SK-N-SH (cell line): ENCODE measurements around the gene BMP2K. TPM values are rescaled to one million over a fixed set of nuclear protein-coding genes. Genes with fewer than 3 reads are reported as not detected.

Experiments
- CTCF ChIA-PET: fragments of 300-600, 350-600 bp; formaldehyde crosslinking; extraction: SDS; loops from one replicate; lab custom pipeline; 2021; lab: Yijun Ruan, JAX
- POLR2A ChIA-PET: fragments of 350-600 bp; sonication (Branson Sonifier 250); formaldehyde crosslinking; extraction: SDS; loops from one replicate; lab custom pipeline; 2020; ENCODE audit warnings: antibody characterized with exemption, inconsistent platforms; lab: Yijun Ruan, JAX
- DNase-seq: peaks from one replicate; pipeline ENCODE4 v3.0.0; 2012
- H2AFZ ChIP-seq: fragments of 200-600 bp; sonication (generic); 2 replicates; pipeline ENCODE4 v1.8.1; 2016; ENCODE audit warnings: antibody characterized with exemption, mild to moderate bottlenecking, low read depth
- H3F3A ChIP-seq: fragments of 200-600 bp; sonication (generic); replicated peaks from 2 replicates; pipeline ENCODE3; 2016; ENCODE audit warnings: antibody characterized with exemption, mild to moderate bottlenecking; ENCODE audit not compliant: insufficient read depth
- H3K27ac ChIP-seq, 2 experiments: fragments of 200-500 bp in 1 of 2; fragments of 200-600 bp in 1 of 2; sonication (Bioruptor generic) in 1 of 2; sonication (generic), shearing (Covaris generic) in 1 of 2; 2 replicates each; pipeline versions ENCODE4 v1.5.1 to v1.6.1; 2014 to 2016; ENCODE audit warnings: low read depth in 2 of 2, inconsistent platforms in 1 of 2, low read length in 1 of 2, mild to moderate bottlenecking in 1 of 2, mixed read lengths in 1 of 2
- H3K27me3 ChIP-seq: fragments of 200-600 bp; sonication (generic), shearing (Covaris generic); 2 replicates; pipeline ENCODE4 v1.6.1; 2016; ENCODE audit warnings: mixed run types; ENCODE audit not compliant: insufficient read depth
- H3K36me3 ChIP-seq, 2 experiments: fragments of 200-500 bp in 1 of 2; fragments of 200-600 bp in 1 of 2; sonication (Bioruptor generic) in 1 of 2; sonication (generic) in 1 of 2; replicated peaks in 1 of 2; 2 replicates each; pipeline versions ENCODE3 to v1.5.1; 2014 to 2016; ENCODE audit warnings: low read length in 1 of 2, mild to moderate bottlenecking in 1 of 2; ENCODE audit not compliant: insufficient read depth in 2 of 2, control insufficient read depth in 1 of 2
- H3K4me1 ChIP-seq, 2 experiments: fragments of 200-500 bp in 1 of 2; fragments of 200-600 bp in 1 of 2; sonication (Bioruptor generic) in 1 of 2; sonication (generic), shearing (Covaris generic) in 1 of 2; 2 replicates each; pipeline versions ENCODE4 v1.5.1 to v1.6.1; 2014 to 2016; ENCODE audit warnings: low read depth in 1 of 2, low read length in 1 of 2, mixed run types in 1 of 2; ENCODE audit not compliant: insufficient read depth in 2 of 2, control insufficient read depth in 1 of 2
- H3K4me2 ChIP-seq: fragments of 200-600 bp; sonication (generic), shearing (Covaris generic); 2 replicates; pipeline ENCODE4 v1.6.1; 2017; ENCODE audit warnings: mixed run types
- H3K4me3 ChIP-seq, 2 experiments: fragments of 200-500 bp in 1 of 2; fragments of 200-600 bp in 1 of 2; sonication (Bioruptor generic) in 1 of 2; sonication (generic), shearing (Covaris generic) in 1 of 2; 2 replicates each; pipeline versions ENCODE4 v1.5.1 to v1.8.1; 2014 to 2016; ENCODE audit warnings: low read depth in 2 of 2, inconsistent platforms in 1 of 2, low read length in 1 of 2, mild to moderate bottlenecking in 1 of 2, mixed read lengths in 1 of 2, moderate library complexity in 1 of 2
- H3K79me2 ChIP-seq: fragments of 200-600 bp; sonication (generic); 2 replicates; pipeline ENCODE4 v1.8.1; 2017; ENCODE audit warnings: mild to moderate bottlenecking; ENCODE audit not compliant: insufficient read depth
- H3K9ac ChIP-seq: fragments of 200-600 bp; sonication (generic); 2 replicates; pipeline ENCODE4 v1.6.1; 2017; ENCODE audit warnings: mixed run types
- H3K9me2 ChIP-seq: fragments of 200-600 bp; sonication (generic); 2 replicates; pipeline ENCODE4 v1.6.1; 2017; ENCODE audit warnings: mixed run types
- H3K9me3 ChIP-seq: fragments of 200-600 bp; sonication (generic); 2 replicates; pipeline ENCODE4 v1.6.1; 2017; ENCODE audit warnings: mixed run types, mild to moderate bottlenecking, moderate library complexity
- H4K20me1 ChIP-seq: fragments of 200-600 bp; sonication (generic); 2 replicates; pipeline ENCODE4 v1.6.1; 2017; ENCODE audit warnings: mild to moderate bottlenecking, mixed run types; ENCODE audit not compliant: insufficient read depth
- CTCF ChIP-seq: fragments of 200-600 bp; sonication (generic); IDR thresholded peaks from 2 replicates; pipeline ENCODE4 v1.6.1; 2017; ENCODE audit warnings: antibody characterized with exemption, mild to moderate bottlenecking, moderate library complexity
- ELF1 ChIP-seq: IDR thresholded peaks from 2 replicates; pipeline ENCODE4 v1.4.0; 2012
- EP300 ChIP-seq, 2 experiments: IDR thresholded peaks; 2 replicates each; pipeline versions ENCODE4 v1.4.0 to v1.6.1; 2012; ENCODE audit warnings: borderline replicate concordance in 1 of 2, low read depth in 1 of 2, low read length in 1 of 2
- FOXM1 ChIP-seq: IDR thresholded peaks from 2 replicates; pipeline ENCODE4 v1.4.0; 2012; ENCODE audit warnings: low read depth, mild to moderate bottlenecking
- GABPA ChIP-seq: IDR thresholded peaks from 2 replicates; pipeline ENCODE4 v1.4.0; 2012; ENCODE audit warnings: low read depth, mild to moderate bottlenecking
- GATA2 ChIP-seq: sonication (generic); formaldehyde crosslinking; IDR thresholded peaks from 2 replicates; pipeline ENCODE4 v1.5.0; 2020; ENCODE audit warnings: mild to moderate bottlenecking, missing genetic modification reagents
- JUND ChIP-seq: IDR thresholded peaks from 2 replicates; pipeline ENCODE4 v1.4.0; 2012
- MEF2A ChIP-seq: IDR thresholded peaks from 2 replicates; pipeline ENCODE4 v1.4.0; 2012; ENCODE audit warnings: low read depth, borderline replicate concordance
- NFIC ChIP-seq: IDR thresholded peaks from 2 replicates; pipeline ENCODE4 v1.4.0; 2012; ENCODE audit warnings: borderline replicate concordance
- NRF1 ChIP-seq: IDR thresholded peaks from 2 replicates; pipeline ENCODE4 v1.6.1; 2012; ENCODE audit warnings: low read depth, mild to moderate bottlenecking, low read length
- POLR2AphosphoS5 ChIP-seq: IDR thresholded peaks from 2 replicates; pipeline ENCODE4 v1.6.1; 2012; ENCODE audit warnings: low read depth, low read length
- RAD21 ChIP-seq: IDR thresholded peaks from 2 replicates; pipeline ENCODE4 v1.6.1; 2012; ENCODE audit warnings: mild to moderate bottlenecking, low read length
- RXRA ChIP-seq: IDR thresholded peaks from 2 replicates; pipeline ENCODE4 v1.4.0; 2012; ENCODE audit warnings: low read depth, mild to moderate bottlenecking, borderline replicate concordance
- SIN3A ChIP-seq: IDR thresholded peaks from 2 replicates; pipeline ENCODE4 v1.6.1; 2012; ENCODE audit warnings: low read depth, mild to moderate bottlenecking, low read length, moderate library complexity, borderline replicate concordance
- TAF1 ChIP-seq: IDR thresholded peaks from 2 replicates; pipeline ENCODE4 v1.6.1; 2012; ENCODE audit warnings: low read depth, mild to moderate bottlenecking, low read length, moderate library complexity, borderline replicate concordance
- TCF12 ChIP-seq: IDR thresholded peaks from 2 replicates; pipeline ENCODE4 v1.4.0; 2012
- USF1 ChIP-seq: IDR thresholded peaks from 2 replicates; pipeline ENCODE4 v1.4.0; 2012; ENCODE audit warnings: low read depth, borderline replicate concordance
- YY1 ChIP-seq: IDR thresholded peaks from 2 replicates; pipeline ENCODE4 v1.4.0; 2012; ENCODE audit warnings: low read depth, mild to moderate bottlenecking
- WGBS: methylation state at CpG from one replicate; pipeline ENCODE4 v1.1.6; 2017; ENCODE audit warnings: low lambda C conversion rate; 5-methylcytosine and 5-hydroxymethylcytosine counted together
- polyA plus RNA-seq, 3 experiments: library from polyadenylated mRNA; depleted of rRNA; stranded (reverse); fragments of >200 nt; gene quantifications; 2 replicates each; pipeline ENCODE4 v1.2.3, GENCODE V29; 2012
- TF ChIP-seq, protein P1 (sequence below): IDR thresholded peaks from 2 replicates; pipeline ENCODE4; 2012
- TF ChIP-seq, protein P2 (sequence below): fragments of 150-350 bp; IDR thresholded peaks from 2 replicates; pipeline ENCODE4 v1.6.1; 2016; ENCODE audit warnings: mild to moderate bottlenecking, low read depth, low read length

The BMP2K gene
- polyA plus RNA-seq, 1 of the 3 experiments (the other 2 are of a cell fraction), result 7.2 TPM

DNA sequence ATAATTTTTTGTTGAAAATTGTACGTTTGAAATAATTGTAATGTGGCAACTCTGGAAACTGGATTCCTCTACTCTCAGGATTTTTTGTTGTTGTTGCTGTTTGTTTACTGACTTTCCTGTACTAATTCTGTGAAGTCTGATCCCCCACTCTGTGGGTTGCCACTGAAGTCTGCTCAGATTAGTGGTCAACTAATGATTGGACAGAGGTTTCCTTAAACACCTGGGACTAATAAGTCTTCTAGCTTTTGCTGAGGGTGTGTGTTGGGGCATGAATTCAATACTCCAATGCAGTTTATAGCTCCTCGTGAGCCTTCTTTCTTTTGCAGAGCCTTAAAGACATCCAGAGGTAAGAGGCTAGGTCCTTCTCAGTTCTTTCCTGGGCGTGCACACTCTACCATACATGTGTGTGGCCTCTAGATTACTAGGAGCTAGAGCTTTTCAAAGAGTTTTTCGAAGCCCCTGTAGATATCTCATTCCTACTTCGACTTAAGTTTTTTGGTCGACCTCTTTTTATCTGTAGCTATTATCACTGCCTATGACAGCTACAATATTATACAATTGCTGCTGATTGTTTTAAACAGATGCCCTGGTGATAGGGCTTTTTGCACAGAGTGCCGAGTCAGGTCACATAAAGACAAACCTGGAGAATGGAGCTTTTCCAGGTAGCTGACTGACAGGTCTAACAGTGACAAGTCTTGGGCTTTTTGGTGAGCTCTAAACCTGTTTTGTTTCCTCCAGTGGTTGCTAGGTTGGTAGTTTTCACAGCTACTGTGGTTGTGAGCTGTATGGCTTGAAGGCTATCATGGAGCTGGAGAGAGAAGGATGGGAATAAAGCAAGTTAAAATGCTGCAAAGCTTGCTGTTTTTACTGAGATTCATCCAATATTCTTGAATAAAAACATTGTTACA is 34.0 kb downstream of the BMP2K start:
- DNase-seq, result no peak
- CTCF ChIA-PET, result interaction anchor here (0.8 kb wide), 1 partner anchor 166 kb away, joined by 4 read pairs; no protein-coding TSS in a partner anchor
- H3K9me3 ChIP-seq, result no peaks in the 10 kb centered on the region
- TF ChIP-seq GATA2 (CRISPR knock-in tag) (no peak), NRF1 (no peak), JUND (no peak), NFIC (no peak), CTCF (no peak), EP300 (IDR thresholded peaks at IDR 0.05; ENCODE audit: borderline replicate concordance in 1 of 2, low read depth in 1 of 2, low read length in 1 of 2) (no peak), POLR2AphosphoS5 (no peak), FOXM1 (no peak), TAF1 (no peak), SIN3A (no peak), RXRA (no peak), ELF1 (no peak), USF1 (no peak), RAD21 (no peak), GABPA (no peak), TCF12 (no peak), YY1 (no peak), MEF2A (no peak)
- TF ChIP-seq, protein P1, sequence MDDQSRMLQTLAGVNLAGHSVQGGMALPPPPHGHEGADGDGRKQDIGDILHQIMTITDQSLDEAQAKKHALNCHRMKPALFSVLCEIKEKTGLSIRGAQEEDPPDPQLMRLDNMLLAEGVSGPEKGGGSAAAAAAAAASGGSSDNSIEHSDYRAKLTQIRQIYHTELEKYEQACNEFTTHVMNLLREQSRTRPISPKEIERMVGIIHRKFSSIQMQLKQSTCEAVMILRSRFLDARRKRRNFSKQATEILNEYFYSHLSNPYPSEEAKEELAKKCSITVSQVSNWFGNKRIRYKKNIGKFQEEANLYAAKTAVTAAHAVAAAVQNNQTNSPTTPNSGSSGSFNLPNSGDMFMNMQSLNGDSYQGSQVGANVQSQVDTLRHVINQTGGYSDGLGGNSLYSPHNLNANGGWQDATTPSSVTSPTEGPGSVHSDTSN, result no peak
- TF ChIP-seq, protein P2, sequence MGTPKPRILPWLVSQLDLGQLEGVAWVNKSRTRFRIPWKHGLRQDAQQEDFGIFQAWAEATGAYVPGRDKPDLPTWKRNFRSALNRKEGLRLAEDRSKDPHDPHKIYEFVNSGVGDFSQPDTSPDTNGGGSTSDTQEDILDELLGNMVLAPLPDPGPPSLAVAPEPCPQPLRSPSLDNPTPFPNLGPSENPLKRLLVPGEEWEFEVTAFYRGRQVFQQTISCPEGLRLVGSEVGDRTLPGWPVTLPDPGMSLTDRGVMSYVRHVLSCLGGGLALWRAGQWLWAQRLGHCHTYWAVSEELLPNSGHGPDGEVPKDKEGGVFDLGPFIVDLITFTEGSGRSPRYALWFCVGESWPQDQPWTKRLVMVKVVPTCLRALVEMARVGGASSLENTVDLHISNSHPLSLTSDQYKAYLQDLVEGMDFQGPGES, result no peak
- TF ChIP-seq, all 33 proteins: peak for 0
- Histone ChIP-seq H3K9ac (no peak overlapping the region), H4K20me1 (no peaks in the 10 kb centered on the region; the same call in 1 of the 2 replicates), H3K27me3 (no peaks in the 10 kb centered on the region), H3F3A (no peaks in the 10 kb centered on the region), H2AFZ (no peak overlapping the region), H3K27ac (no peak overlapping the region), H3K4me1 (no peaks in the 10 kb centered on the region), H3K4me3 (no peak overlapping the region), H3K4me2 (no peak overlapping the region), H3K36me3 (peaks cover 0 to 16% of the 10 kb centered on the region in 2 experiments), H3K9me2 (no peaks in the 10 kb centered on the region), H3K79me2 (peaks cover 92% of the 10 kb centered on the region)
- POLR2A ChIA-PET, result interaction anchor here (0.6 kb wide), 1 partner anchor 578 kb away, joined by 3 read pairs; no protein-coding TSS in a partner anchor
- WGBS, result 89% methylated on average over 6 of the region's 7 CpGs
